Inflammatory macrophage (primary cell): Measurements from ENCODE around the gene HOXB8.
A peak's percentile ranks its signal among the peaks of the same experiment; 100 is the strongest.

Experiments
- DNase-seq, 2 donors: peaks; one replicate each; pipeline ENCODE4 v3.0.0-alpha.2; 2020 to 2022

HOXB8 gene

GRCh38 chr17:48610282-48611211 lies 4.5 kb downstream of the HOXB8 start, which contains the start of gene HOXB7:
Gene HOXB7, minus strand, starts transcription at chr17:48611017. Its CDS starts 99 bp downstream, at chr17:48610918.
- peak; percentile 23 for DNase-seq

GRCh38 chr17:48609759-48610281 lies 5.3 kb downstream of the HOXB8 start:
- DNase-seq: no peak

- DNase-seq: no peak
Observed at GRCh38 chr17:48609033-48609432, 6.1 kb downstream of the HOXB8 start.

GRCh38 chr17:48608494-48608834 lies 6.6 kb downstream of the HOXB8 start:
- DNase-seq: no peak

GRCh38 chr17:48606892-48607614 lies 8.0 kb downstream of the HOXB8 start:
- DNase-seq: no peak

- no peak for DNase-seq
Observed at GRCh38 chr17:48605991-48606891, 8.9 kb downstream of the HOXB8 start.

DNA sequence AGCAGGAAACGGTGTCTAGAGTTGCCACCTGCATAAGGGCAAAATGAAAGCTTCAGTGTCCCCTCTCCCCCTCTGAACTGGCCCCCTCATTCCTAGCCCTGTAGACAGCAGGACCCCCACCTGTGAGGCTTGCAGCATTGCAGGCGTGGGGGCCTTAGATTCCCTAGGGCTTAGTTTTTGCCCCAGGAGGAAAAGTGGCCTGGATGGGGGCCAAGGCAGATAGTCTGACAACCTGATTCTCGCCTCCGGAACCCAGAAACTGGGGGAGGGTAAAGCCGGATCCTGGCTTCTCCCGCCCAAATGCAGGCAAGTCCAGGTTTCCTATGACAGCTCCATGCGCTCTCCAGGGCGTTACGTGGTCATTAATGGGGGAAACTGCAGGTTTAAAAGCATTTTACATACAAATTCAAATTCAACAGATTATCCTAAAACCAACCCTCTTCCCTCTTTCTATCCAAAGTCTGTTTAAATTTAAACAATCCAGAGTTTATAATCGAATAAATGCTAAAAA lies 9.6 kb downstream of the HOXB8 start:
- DNase-seq: no peak

GRCh38 chr17:48604770-48605329 lies 10.2 kb downstream of the HOXB8 start, which contains the start of gene HOXB6:
Gene HOXB6, minus strand, starts transcription at chr17:48604986. Its CDS starts 6,836 bp downstream, at chr17:48598150.
- DNase-seq: no peak

GRCh38 chr17:48603959-48604769 lies 10.9 kb downstream of the HOXB8 start:
- DNase-seq: no peak

- DNase-seq: no peak
Observed at GRCh38 chr17:48601539-48602425, 13.3 kb downstream of the HOXB8 start.

GRCh38 chr17:48601207-48601538 lies 13.9 kb downstream of the HOXB8 start:
- DNase-seq: no peak

GRCh38 chr17:48600244-48601098 lies 14.6 kb downstream of the HOXB8 start:
- no peak for DNase-seq

- no peak for DNase-seq
Observed at GRCh38 chr17:48599354-48599753, 15.7 kb downstream of the HOXB8 start.

DNA sequence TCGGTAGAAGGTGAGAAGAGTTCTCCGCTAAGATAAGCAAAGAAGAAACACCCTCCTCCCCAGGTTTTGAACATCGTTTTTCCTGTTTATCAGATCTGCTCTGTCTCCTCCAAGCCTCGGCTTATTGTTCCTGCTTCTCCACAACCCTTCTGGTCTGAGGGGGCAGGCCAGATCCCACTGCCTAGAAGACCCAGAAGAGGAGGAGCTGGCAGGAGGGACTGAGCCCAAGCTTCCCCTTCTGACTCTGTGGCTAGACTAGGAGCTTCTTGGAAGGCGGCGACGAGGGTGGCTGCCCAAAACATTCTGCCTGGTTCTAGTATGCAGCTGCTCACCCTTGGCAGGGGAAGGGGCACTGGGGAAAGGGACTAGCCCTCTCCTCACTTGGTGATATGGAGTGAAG lies 16.4 kb downstream of the HOXB8 start:
- no peak for DNase-seq

DNA sequence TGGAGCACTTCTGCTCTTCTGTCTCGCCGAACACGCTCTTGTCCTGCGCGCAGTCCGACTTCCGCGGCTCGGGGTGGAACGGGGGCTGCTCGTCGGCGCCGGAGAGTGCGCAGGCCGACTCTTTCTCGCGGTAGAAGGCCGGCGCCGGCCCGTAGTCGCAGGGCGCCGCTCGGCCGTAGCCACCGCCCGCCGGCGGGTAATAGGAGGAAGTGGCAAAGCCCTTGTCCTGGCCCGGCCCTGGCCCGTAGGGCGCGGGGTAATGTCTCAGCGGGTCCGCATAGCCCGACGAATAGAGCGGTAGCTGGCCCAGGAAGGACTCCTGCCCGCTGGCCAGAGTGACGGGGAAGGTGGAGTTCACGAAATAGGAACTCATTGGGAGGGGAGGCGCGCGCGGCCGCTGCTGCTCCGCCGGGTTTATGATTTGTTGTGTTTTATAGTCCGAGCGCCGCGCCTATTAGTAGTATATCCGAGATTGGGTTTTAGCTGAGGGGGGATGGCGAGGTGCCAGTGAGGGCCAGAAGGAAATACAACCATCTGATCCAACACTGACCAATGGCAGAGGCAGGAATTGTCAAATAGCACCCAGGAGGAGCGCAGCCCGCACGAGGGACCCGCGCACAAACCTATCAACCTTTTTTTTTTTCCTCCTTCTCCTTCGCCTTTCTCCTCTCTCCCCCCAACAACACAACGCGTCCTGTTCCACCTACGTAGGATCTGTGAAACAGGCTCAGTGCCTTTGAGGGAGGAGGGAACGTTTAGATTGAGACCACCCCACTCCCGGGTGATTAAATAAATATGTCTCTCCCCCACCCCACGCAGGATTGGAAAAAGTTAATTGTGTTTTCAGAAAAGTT lies 17.1 kb downstream of the HOXB8 start:
- peak; percentile 46 to 51 for DNase-seq

- DNase-seq: no peak
Observed at GRCh38 chr17:48597528-48597777, 17.6 kb downstream of the HOXB8 start.

GRCh38 chr17:48596735-48597527 lies 18.2 kb downstream of the HOXB8 start:
- DNase-seq: no peak
